Heart left ventricle (tissue), 16 donors: ENCODE data around the gene MEFV. TPM values are rescaled to one million over a fixed set of nuclear protein-coding genes. Genes with fewer than 3 reads are reported as not detected.
"Not testable (repeated sequence)": the region's sequence is repeated elsewhere in the genome, so short reads cannot be mapped to it uniquely, and the experiment has no call there.

Experiments
- ATAC-seq, 4 donors: fragments of 200-7000 bp; cut with Tn5 transposase; one replicate each; pipeline ENCODE4 v1.9.1; 2020 to 2022; ENCODE audit warnings: moderate library complexity in 4 of 4, mild to moderate bottlenecking in 3 of 4, moderate number of reproducible peaks in 1 of 4
- DNase-seq, 5 donors: peaks; one replicate each; pipeline ENCODE4 v3.0.0-alpha.2; 2020
- H3K27ac ChIP-seq, 12 donors: fragments of 200-600 bp; sonication (generic) in 4 of 12; one replicate each; pipeline versions ENCODE4 v1.5.0 to v1.8.0; 2016 to 2022; ENCODE audit warnings: mild to moderate bottlenecking in 2 of 12
- H3K27me3 ChIP-seq, 9 donors: fragments of 200-600 bp; sonication (generic) in 2 of 9; one replicate each; pipeline versions ENCODE4 v1.5.1 to v1.8.0; 2016 to 2022; ENCODE audit warnings: mild to moderate bottlenecking in 3 of 9
- H3K36me3 ChIP-seq, 9 donors: fragments of 200-600 bp; sonication (generic) in 2 of 9; one replicate each; pipeline versions ENCODE4 v1.5.0 to v1.8.0; 2018 to 2022; ENCODE audit warnings: mild to moderate bottlenecking in 2 of 9
- H3K4me1 ChIP-seq, 12 donors: fragments of 200-600 bp; sonication (generic) in 4 of 12; one replicate each; pipeline versions ENCODE4 v1.5.0 to v1.8.0; 2016 to 2022; ENCODE audit warnings: mild to moderate bottlenecking in 3 of 12
- H3K4me3 ChIP-seq, 12 donors: fragments of 200-600 bp; sonication (generic) in 4 of 12; one replicate each; pipeline versions ENCODE4 v1.5.0 to v1.8.0; 2017 to 2022; ENCODE audit warnings: mild to moderate bottlenecking in 9 of 12, moderate library complexity in 4 of 12
- H3K9me3 ChIP-seq, 12 donors: fragments of 200-600 bp; sonication (generic) in 4 of 12; one replicate each; pipeline versions ENCODE4 v1.5.0 to v1.8.0; 2016 to 2022; ENCODE audit warnings: mild to moderate bottlenecking in 1 of 12
- POLR2A ChIP-seq, 2 donors: fragments of 450-650 bp; IDR thresholded peaks; one replicate each; pipeline ENCODE4 v1.6.1; 2017; ENCODE audit warnings: antibody characterized with exemption in 2 of 2, mild to moderate bottlenecking in 2 of 2, moderate library complexity in 2 of 2
- WGBS, 4 donors: extraction: QIAGEN DNeasy Blood & Tissue Kit in 2 of 4; methylation state at CpG; one replicate each; pipeline versions ENCODE4 v1.1.5 to v1.1.7; 2013 to 2018; 5-methylcytosine and 5-hydroxymethylcytosine counted together
- intact Hi-C, 10 donors: fragments of 100-400 bp; cut with DNase I; formaldehyde crosslinking; loops; one replicate each; pipeline versions ENCODE4 v1.11.1 to v1.14.2; 2022
- polyA plus RNA-seq, 2 donors: library from polyadenylated mRNA; stranded (reverse); fragments of 200-250 nt; gene quantifications; one replicate each; pipeline ENCODE4 v1.2.3, GENCODE V29; 2013
- total RNA-seq, 9 donors: library from RNA; depleted of rRNA in 2 of 9; stranded (reverse); fragments of >200 nt in 2 of 9; fragmentation: NEBNext Ultra II Directional in 3 of 9; extraction: Animal tissue kit (Norgen Biotek cat#: 25700) in 3 of 9; gene quantifications; one replicate each; pipeline versions ENCODE4 v1.1.0 to v1.2.4, GENCODE V29; 2016 to 2023
- TF ChIP-seq, protein P1 (sequence below), 12 donors: fragments of 200-600 bp; sonication (generic) in 4 of 12; IDR thresholded peaks; one replicate each; pipeline versions ENCODE4 v1.5.0 to v1.8.0; 2018 to 2022; ENCODE audit warnings: antibody characterized with exemption in 12 of 12, mild to moderate bottlenecking in 5 of 12
- donor health status: ischemic (EF 13 %, LVEDD 7.1; RV severe dilation, severe dysfunction).
- donor health status: healthy with polysubstance abuse.
- donor health status: DM: no; HTN: yes; CAD: no.
- donor health status: DM: no; HTN: no; CAD: no.
- donor health status: ischemic (EF 25% LVEDD 6.9; RV normal size, moderate dysfunction).
- donor health status: ischemic (EF 25% LVEDD 5.7; RV mildly dilated, moderate dysfunction).
- donor health status: healthy.
- donor health status: DM: yes; HTN: yes; CAD: no.
- donor health status: ischemic (EF 35%, LVEDD 5.7; RV mildly dilated, moderate dysfunction).
- donor health status: nonischemic (EF 11% LVEDD 7.7; RV severe dilation, severe dysfunction).
- donor health status: DM: yes; HTN: yes; CAD: no.
- donor health status: PGD.
- donor health status: ischemic (EF 29% LVEDD 5.4; RV normal size, mild dysfunction).
- donor health status: nonischemic (EF 23%, LVEDD 6.1; RV moderate dilation, normal function).

MEFV gene
- total and polyA plus RNA-seq, 11 donors = 0.23 to 4.3 (median 0.75) TPM

DNA sequence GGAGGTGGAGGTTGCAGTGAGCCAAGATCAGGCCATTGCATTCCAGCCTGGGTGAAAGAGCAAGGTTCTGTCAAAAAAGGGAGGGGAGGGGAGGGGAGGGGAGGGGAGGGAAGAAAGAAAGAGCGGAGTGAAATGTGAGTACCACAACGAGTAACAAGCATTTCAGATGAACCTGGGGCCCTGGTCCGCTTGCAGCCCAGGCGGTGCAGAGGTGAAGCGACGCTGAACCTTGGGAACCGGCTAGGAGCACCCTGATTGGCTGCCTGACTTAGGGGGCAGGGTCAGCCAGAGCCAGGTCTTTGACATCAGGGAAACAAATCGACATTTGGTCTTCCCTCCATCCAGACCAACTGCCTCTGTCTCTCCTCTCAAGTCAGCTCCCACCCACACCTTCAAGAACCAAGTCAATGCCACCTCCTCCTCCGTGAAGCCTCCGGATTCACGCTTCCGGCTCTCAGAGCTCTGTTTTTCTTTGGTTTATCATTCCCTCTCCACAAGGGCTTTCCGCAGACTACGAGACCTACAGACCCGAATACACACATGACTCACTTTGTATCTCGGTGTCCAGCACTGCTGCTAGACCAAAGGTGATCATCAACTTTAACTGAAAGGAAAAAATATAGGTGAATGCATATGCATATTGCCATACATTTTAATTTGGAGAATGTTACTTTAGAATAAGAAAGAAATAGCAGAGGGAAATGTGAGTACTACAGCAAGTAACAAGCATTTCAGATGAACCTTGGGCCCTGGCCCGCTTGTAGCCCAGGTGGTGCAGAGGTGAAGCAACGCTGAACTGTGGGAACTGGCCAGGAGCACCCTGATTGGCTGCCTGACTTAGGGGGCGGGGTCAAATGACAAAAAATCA, 49.1 kb downstream of the MEFV start:
- no peak for DNase-seq
- TF ChIP-seq, protein P1, sequence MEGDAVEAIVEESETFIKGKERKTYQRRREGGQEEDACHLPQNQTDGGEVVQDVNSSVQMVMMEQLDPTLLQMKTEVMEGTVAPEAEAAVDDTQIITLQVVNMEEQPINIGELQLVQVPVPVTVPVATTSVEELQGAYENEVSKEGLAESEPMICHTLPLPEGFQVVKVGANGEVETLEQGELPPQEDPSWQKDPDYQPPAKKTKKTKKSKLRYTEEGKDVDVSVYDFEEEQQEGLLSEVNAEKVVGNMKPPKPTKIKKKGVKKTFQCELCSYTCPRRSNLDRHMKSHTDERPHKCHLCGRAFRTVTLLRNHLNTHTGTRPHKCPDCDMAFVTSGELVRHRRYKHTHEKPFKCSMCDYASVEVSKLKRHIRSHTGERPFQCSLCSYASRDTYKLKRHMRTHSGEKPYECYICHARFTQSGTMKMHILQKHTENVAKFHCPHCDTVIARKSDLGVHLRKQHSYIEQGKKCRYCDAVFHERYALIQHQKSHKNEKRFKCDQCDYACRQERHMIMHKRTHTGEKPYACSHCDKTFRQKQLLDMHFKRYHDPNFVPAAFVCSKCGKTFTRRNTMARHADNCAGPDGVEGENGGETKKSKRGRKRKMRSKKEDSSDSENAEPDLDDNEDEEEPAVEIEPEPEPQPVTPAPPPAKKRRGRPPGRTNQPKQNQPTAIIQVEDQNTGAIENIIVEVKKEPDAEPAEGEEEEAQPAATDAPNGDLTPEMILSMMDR (IDR thresholded peaks at IDR 0.05) = no peak
- no peak for TF ChIP-seq POLR2A (IDR thresholded peaks at IDR 0.05)
- Histone ChIP-seq H3K27ac (no peak overlapping the region), H3K9me3 (peaks cover 0 to 24% (median 13%) of the 10 kb centered on the region in 12 donors), H3K4me1 (no peaks in the 10 kb centered on the region), H3K27me3 (peaks cover 0 to 24% (median 0%) of the 10 kb centered on the region in 9 donors), H3K36me3 (no peaks in the 10 kb centered on the region), H3K4me3 (no peak overlapping the region)
- intact Hi-C loops = no loop called here
- ATAC-seq = no peak
- 65 to 76% (median 68%) methylated on average over 19 of the region's 19 CpGs for WGBS, 4 donors

DNA sequence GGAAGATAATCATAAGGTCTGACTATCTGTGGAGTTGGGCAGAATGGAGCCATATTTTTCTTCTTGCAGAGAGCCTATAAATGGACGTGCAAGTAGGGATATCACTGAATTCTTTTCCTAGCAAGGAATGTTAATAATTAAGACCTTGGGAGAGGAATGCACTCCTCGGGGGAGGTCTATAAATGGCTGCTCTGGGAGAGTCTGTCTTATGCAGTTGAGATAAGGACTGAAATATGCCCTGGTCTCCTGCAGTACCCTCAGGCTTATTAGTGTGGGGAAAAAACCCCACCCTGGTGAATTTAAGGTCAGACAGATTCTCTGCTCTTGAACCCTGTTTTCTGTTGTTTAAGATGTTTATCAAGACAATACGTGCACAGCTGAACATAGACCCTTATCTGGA, 50.5 kb downstream of the MEFV start:
- Histone ChIP-seq H3K9me3 (peaks cover 0 to 24% (median 13%) of the 10 kb centered on the region in 12 donors), H3K27me3 (peaks cover 0 to 26% (median 0%) of the 10 kb centered on the region in 9 donors)
- DNase-seq, H3K27ac ChIP-seq, H3K4me1 ChIP-seq, H3K4me3 ChIP-seq, H3K36me3 ChIP-seq, ATAC-seq, intact Hi-C loops: not testable (repeated sequence)
- 52 to 66% (median 57%) methylated on average over 3 of the region's 3 CpGs for WGBS, 4 donors

DNA sequence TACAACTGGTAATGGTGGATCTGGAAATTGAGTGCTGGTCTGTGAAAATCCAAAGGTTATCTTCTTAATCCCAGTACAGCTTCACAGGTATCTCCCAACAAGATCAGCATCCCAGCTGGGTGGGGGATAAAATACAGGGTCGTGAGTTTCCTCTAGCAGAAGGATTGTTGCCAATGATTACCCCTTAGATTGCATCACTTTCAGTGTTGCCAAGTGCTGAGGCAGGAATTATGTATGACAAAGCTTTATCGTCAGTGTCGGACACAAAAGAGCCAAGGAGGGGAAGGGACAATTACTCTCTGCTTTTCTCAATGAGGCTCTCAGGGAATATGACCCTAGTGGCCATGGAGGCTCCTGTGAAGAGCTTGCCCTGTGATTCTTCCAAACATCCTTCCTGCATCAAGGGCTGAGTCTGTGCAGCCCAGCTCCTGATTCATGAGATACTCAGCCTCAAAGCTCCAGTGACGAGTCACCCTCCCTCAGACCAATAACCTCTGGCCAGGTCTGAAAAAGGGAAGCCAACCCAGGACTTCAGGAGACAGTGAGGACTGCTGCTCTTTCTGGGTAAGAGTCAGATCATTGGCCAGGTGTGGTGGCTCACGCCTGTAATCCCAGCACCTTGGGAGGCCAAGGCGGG, 53.4 kb downstream of the MEFV start:
- Histone ChIP-seq H3K9me3 (peaks cover 0 to 24% (median 13%) of the 10 kb centered on the region in 12 donors), H3K4me1 (no peaks in the 10 kb centered on the region), H3K36me3 (no peaks in the 10 kb centered on the region), H3K4me3 (no peak overlapping the region), H3K27me3 (peaks cover 0 to 23% (median 0%) of the 10 kb centered on the region in 9 donors), H3K27ac (no peak overlapping the region)
- 69 to 74% (median 70%) methylated on average over 4 to 6 of the region's 6 CpGs for WGBS, 4 donors
- DNase-seq (no peak), ATAC-seq (no peak)
- TF ChIP-seq, protein P1 (IDR thresholded peaks at IDR 0.05) = no peak
- no peak for TF ChIP-seq POLR2A (IDR thresholded peaks at IDR 0.05)
- intact Hi-C loops = no loop called here

DNA sequence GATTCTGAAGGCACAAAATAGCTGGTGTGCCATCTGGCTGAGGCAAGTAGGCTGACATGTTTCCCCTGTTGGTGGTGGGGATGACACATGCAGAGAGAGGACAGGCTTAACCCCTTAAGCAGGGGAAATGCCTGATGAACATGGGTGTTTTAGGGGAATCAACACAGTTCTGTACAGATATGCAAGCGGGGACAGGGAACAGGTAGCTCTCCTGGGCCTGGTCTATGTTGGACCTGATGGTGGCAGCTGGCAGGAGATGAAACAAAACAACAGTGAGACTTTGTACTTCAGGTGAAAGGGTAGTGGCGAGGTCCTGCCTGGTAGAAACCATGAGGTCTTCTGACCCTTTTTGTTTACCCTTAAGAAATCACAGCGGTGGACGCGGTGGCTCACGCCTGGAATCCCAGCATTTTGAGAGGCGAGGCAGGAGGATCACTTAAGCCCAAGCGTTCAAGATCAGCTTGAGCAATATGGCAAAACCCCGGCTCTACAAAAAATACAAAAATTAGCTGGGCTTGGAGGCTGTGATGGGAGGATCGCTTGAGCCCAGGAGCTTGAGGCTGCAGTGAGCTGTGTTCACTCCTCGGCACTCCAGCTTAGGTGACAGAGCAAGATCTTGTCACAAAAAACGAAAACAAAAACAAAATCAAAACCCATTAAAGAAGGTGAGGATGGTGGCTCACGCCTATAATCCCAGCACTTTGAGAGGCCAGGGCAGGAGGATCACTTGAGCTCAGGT, 57.9 kb downstream of the MEFV start:
- no peak for ATAC-seq
- H3K27me3 ChIP-seq = peaks cover 10 to 58% (median 30%) of the 10 kb centered on the region in 9 donors
- WGBS, 4 donors = 71 to 84% (median 77%) methylated on average over 13 of the region's 13 CpGs
- no peaks in the 10 kb centered on the region for H3K36me3 ChIP-seq
- no peak for DNase-seq
- peaks cover 0 to 1% (median 0%) of the 10 kb centered on the region in 12 donors for H3K9me3 ChIP-seq
- TF ChIP-seq, protein P1 (IDR thresholded peaks at IDR 0.05) = no peak
- TF ChIP-seq POLR2A (IDR thresholded peaks at IDR 0.05) = no peak
- no peak overlapping the region for H3K27ac ChIP-seq
- H3K4me3 ChIP-seq = no peak overlapping the region
- no peaks in the 10 kb centered on the region for H3K4me1 ChIP-seq
- intact Hi-C loops = loop anchor here in 1 of 10 donors (10.0 kb wide), 1 partner anchor 216 kb away; no protein-coding TSS in a partner anchor

DNA sequence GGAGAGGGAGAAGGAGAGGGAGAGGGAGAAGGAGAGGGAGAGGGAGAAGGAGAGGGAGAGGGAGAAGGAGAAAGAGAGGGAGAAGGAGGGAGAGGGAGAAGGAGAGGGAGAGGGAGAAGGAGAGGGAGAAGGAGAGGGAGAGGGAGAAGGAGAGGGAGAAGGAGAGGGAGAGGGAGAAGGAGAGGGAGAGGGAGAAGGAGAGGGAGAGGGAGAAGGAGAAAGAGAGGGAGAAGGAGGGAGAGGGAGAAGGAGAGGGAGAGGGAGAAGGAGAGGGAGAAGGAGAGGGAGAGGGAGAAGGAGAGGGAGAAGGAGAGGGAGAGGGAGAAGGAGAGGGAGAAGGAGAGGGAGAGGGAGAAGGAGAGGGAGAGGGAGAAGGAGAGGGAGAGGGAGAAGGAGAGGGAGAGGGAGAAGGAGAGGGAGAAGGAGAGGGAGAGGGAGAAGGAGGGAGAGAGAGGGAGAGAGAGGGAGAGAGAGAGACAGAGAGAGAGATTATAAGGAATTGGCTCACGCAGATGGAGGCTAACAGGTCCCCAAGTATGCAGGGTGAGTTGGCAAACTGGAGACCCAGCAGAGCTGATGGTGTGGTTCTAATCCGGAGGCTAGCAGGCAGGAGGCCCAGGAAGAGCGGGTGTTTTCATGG, 58.6 kb downstream of the MEFV start:
- H3K27me3 ChIP-seq = peaks cover 17 to 59% (median 37%) of the 10 kb centered on the region in 9 donors
- not testable (repeated sequence) for H3K9me3 ChIP-seq, H3K27ac ChIP-seq, H3K36me3 ChIP-seq, DNase-seq, H3K4me3 ChIP-seq, H3K4me1 ChIP-seq, ATAC-seq
- intact Hi-C loops = loop anchor here in 1 of 10 donors (10.0 kb wide), 1 partner anchor 217 kb away; no protein-coding TSS in a partner anchor
- 53 to 65% (median 61%) methylated on average over 3 of the region's 3 CpGs for WGBS, 4 donors
